ENCODE data around the gene AUTS2.

The AUTS2 gene

GRCh38 chr7:69895446-69895845 lies 297.2 kb downstream of the AUTS2 start:
- no peak for DNase-seq
- no peak for TF ChIP-seq CTCF (IDR thresholded peaks at IDR 0.05; ENCODE audit: low read depth, low read length)
- H3K36me3 ChIP-seq: no peaks in the 10 kb centered on the region

GRCh38 chr7:69896121-69896520 lies 297.8 kb downstream of the AUTS2 start:
- Histone ChIP-seq H3K27me3 (ENCODE audit: insufficient read depth, low read depth, severe bottlenecking) (no peaks in the 10 kb centered on the region), H3K36me3 (no peaks in the 10 kb centered on the region), H3K27ac (no peak overlapping the region), H3K4me3 (ENCODE audit: low read depth, low read length) (no peak overlapping the region), H3K9me3 (ENCODE audit: severe bottlenecking) (no peaks in the 10 kb centered on the region)
- DNase-seq: peak; percentile 27
- no peak for TF ChIP-seq CTCF (IDR thresholded peaks at IDR 0.05; ENCODE audit: low read depth, low read length)

More at GRCh38 chr7:69895446-69895845, 297.2 kb downstream of the AUTS2 start:
- no peaks in the 10 kb centered on the region for H3K27me3 ChIP-seq (ENCODE audit: insufficient read depth, low read depth, severe bottlenecking)
- H3K27ac ChIP-seq: no peak overlapping the region
- no peaks in the 10 kb centered on the region for H3K9me3 ChIP-seq (ENCODE audit: severe bottlenecking)
- H3K4me3 ChIP-seq (ENCODE audit: low read depth, low read length): no peak overlapping the region

- no peaks in the 10 kb centered on the region for H3K27me3 ChIP-seq (ENCODE audit: insufficient read depth, low read depth, severe bottlenecking)
- DNase-seq: no peak
- H3K9me3 ChIP-seq (ENCODE audit: severe bottlenecking): no peaks in the 10 kb centered on the region
- H3K36me3 ChIP-seq: no peaks in the 10 kb centered on the region
- no peak for TF ChIP-seq CTCF (IDR thresholded peaks at IDR 0.05; ENCODE audit: low read depth, low read length)
- H3K27ac ChIP-seq: no peak overlapping the region
- no peak overlapping the region for H3K4me3 ChIP-seq (ENCODE audit: low read depth, low read length)
These were observed 299.9 kb downstream of the AUTS2 start for GRCh38 chr7:69898189-69898588.

- Histone ChIP-seq H3K36me3 (no peaks in the 10 kb centered on the region), H3K9me3 (ENCODE audit: severe bottlenecking) (peaks cover 2% of the 10 kb centered on the region), H3K27ac (no peak overlapping the region), H3K27me3 (ENCODE audit: insufficient read depth, low read depth, severe bottlenecking) (no peaks in the 10 kb centered on the region), H3K4me3 (ENCODE audit: low read depth, low read length) (no peak overlapping the region)
- DNase-seq: no peak
- no peak for TF ChIP-seq CTCF (IDR thresholded peaks at IDR 0.05; ENCODE audit: low read depth, low read length)
These were observed 305.1 kb downstream of the AUTS2 start for GRCh38 chr7:69903410-69903809.

GRCh38 chr7:69906283-69906995 lies 308.2 kb downstream of the AUTS2 start:
- Histone ChIP-seq H3K4me3 (ENCODE audit: low read depth, low read length) (no peak overlapping the region), H3K27me3 (ENCODE audit: insufficient read depth, low read depth, severe bottlenecking) (no peaks in the 10 kb centered on the region), H3K9me3 (ENCODE audit: severe bottlenecking) (peaks cover 3% of the 10 kb centered on the region), H3K36me3 (no peaks in the 10 kb centered on the region), H3K27ac (no peak overlapping the region)
- TF ChIP-seq CTCF (IDR thresholded peaks at IDR 0.05; ENCODE audit: low read depth, low read length): no peak
- DNase-seq: no peak

GRCh38 chr7:69907720-69908119 lies 309.4 kb downstream of the AUTS2 start:
- no peaks in the 10 kb centered on the region for H3K27me3 ChIP-seq (ENCODE audit: insufficient read depth, low read depth, severe bottlenecking)
- peaks cover 4% of the 10 kb centered on the region for H3K9me3 ChIP-seq (ENCODE audit: severe bottlenecking)
- no peaks in the 10 kb centered on the region for H3K36me3 ChIP-seq
- no peak overlapping the region for H3K27ac ChIP-seq
- TF ChIP-seq CTCF (IDR thresholded peaks at IDR 0.05; ENCODE audit: low read depth, low read length): no peak
- no peak overlapping the region for H3K4me3 ChIP-seq (ENCODE audit: low read depth, low read length)
- no peak for DNase-seq
